ENCODE measurements around the gene AASDH. TPM values are rescaled to one million over a fixed set of nuclear protein-coding genes. Genes with fewer than 3 reads are reported as not detected.

Gene AASDH
- polyA plus RNA-seq, 1 of the 3 experiments (the other 2 are of a cell fraction), result 4.4 TPM

DNA sequence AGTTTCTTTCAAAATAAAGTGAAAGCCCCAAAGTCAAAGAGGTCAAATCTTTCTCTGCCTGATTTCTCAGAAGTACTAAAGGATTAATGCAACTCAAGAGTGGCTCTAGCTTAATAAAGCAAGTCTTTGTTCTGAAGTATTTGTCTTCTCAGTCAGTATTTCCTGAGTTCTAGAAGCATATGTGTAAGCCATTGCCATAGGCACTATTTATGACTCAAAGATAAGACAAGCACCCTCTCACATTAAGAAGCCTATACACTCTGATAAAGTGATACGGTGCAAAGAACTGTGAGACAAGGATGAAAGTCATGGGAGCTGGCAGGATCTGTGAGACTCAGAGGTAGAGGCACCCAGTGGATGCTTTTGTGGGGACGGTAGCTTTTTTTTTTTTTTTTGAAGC, 60.9 kb downstream of the AASDH start:
- H3K27ac ChIP-seq (ENCODE audit: low read depth in 2 of 2, low read length in 1 of 2), result no peak overlapping the region
- DNase-seq, result no peak
- H3F3A ChIP-seq (replicated peaks; ENCODE audit: insufficient read depth), result peaks cover 7% of the 10 kb centered on the region
- CTCF ChIA-PET, result no interaction called here
- no peak overlapping the region for H3K4me3 ChIP-seq (ENCODE audit: low read depth in 2 of 2, low read length in 1 of 2)
- no peak overlapping the region for H3K4me2 ChIP-seq
- TF ChIP-seq MEF2A (IDR thresholded peaks at IDR 0.05; ENCODE audit: borderline replicate concordance, low read depth) (no peak), MXI1 (IDR thresholded peaks at IDR 0.05; ENCODE audit: low read depth, low read length) (no peak), POLR2AphosphoS5 (IDR thresholded peaks at IDR 0.05; ENCODE audit: low read depth, low read length) (no peak), EZH2phosphoT487 (IDR thresholded peaks at IDR 0.05; ENCODE audit: borderline replicate concordance, low read depth) (no peak), ELF1 (IDR thresholded peaks at IDR 0.05) (no peak)
- TF ChIP-seq, protein P1, sequence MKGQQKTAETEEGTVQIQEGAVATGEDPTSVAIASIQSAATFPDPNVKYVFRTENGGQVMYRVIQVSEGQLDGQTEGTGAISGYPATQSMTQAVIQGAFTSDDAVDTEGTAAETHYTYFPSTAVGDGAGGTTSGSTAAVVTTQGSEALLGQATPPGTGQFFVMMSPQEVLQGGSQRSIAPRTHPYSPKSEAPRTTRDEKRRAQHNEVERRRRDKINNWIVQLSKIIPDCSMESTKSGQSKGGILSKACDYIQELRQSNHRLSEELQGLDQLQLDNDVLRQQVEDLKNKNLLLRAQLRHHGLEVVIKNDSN (IDR thresholded peaks at IDR 0.05; ENCODE audit: borderline replicate concordance, low read depth), result no peak
- TF ChIP-seq, protein P2, sequence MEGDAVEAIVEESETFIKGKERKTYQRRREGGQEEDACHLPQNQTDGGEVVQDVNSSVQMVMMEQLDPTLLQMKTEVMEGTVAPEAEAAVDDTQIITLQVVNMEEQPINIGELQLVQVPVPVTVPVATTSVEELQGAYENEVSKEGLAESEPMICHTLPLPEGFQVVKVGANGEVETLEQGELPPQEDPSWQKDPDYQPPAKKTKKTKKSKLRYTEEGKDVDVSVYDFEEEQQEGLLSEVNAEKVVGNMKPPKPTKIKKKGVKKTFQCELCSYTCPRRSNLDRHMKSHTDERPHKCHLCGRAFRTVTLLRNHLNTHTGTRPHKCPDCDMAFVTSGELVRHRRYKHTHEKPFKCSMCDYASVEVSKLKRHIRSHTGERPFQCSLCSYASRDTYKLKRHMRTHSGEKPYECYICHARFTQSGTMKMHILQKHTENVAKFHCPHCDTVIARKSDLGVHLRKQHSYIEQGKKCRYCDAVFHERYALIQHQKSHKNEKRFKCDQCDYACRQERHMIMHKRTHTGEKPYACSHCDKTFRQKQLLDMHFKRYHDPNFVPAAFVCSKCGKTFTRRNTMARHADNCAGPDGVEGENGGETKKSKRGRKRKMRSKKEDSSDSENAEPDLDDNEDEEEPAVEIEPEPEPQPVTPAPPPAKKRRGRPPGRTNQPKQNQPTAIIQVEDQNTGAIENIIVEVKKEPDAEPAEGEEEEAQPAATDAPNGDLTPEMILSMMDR (IDR thresholded peaks at IDR 0.05), result no peak
- no peaks in the 10 kb centered on the region for H3K27me3 ChIP-seq (ENCODE audit: insufficient read depth)
- POLR2A ChIA-PET, result no interaction called here
- peaks cover 0 to 37% of the 10 kb centered on the region in 2 experiments for H3K36me3 ChIP-seq (replicated peaks in 1 of 2; ENCODE audit: control insufficient read depth in 1 of 2, insufficient read depth in 2 of 2, low read length in 1 of 2)
- WGBS (ENCODE audit: low lambda C conversion rate), result 88% methylated on average over 2 of the region's 2 CpGs
- no peaks in the 10 kb centered on the region for H3K9me2 ChIP-seq
- H3K9ac ChIP-seq, result no peak overlapping the region
- no peaks in the 10 kb centered on the region for H3K9me3 ChIP-seq
- no peaks in the 10 kb centered on the region for H4K20me1 ChIP-seq (ENCODE audit: insufficient read depth)
- no peak overlapping the region for H2AFZ ChIP-seq (ENCODE audit: low read depth)
- no peaks in the 10 kb centered on the region for H3K4me1 ChIP-seq (ENCODE audit: control insufficient read depth in 1 of 2, insufficient read depth in 2 of 2, low read depth in 1 of 2, low read length in 1 of 2)
- no peaks in the 10 kb centered on the region for H3K79me2 ChIP-seq (ENCODE audit: insufficient read depth)

DNA sequence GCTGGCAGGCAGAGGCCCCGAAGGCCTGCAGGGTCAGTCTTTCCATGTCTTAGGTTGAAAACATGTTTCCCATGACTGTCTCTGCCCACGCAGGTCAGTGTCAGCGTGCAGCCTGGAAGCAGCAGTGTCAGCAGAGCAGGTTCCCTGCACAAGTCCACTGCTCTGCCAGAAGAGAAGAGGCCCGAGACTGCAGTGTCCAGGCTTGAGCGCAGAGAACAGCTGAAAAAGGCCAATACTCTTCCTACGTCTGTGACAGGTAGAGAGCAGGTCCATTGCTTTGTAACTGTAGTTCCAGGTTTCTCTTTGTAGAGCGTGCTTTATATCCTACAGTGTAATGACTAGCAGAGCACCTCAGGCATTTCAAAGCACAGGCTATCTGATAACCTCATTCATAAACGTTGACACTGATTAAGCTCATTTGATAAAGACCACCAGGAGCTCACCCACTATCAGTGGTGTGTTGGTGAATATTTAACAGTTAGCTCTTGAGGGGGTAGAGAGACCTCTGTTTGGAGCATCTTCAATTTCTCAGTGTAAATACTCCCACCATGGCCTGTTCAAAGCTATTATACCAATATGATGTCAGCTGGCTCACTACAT, 63.2 kb downstream of the AASDH start:
- CTCF ChIA-PET, result no interaction called here
- H3K9me3 ChIP-seq, result no peaks in the 10 kb centered on the region
- no peaks in the 10 kb centered on the region for H3K9me2 ChIP-seq
- no peak overlapping the region for H3K4me3 ChIP-seq (ENCODE audit: low read depth in 2 of 2, low read length in 1 of 2)
- H3K9ac ChIP-seq, result no peak overlapping the region
- DNase-seq, result no peak
- no peaks in the 10 kb centered on the region for H3K27me3 ChIP-seq (ENCODE audit: insufficient read depth)
- H3K4me1 ChIP-seq (ENCODE audit: control insufficient read depth in 1 of 2, insufficient read depth in 2 of 2, low read depth in 1 of 2, low read length in 1 of 2), result no peaks in the 10 kb centered on the region
- H3K4me2 ChIP-seq, result no peak overlapping the region
- H3K36me3 ChIP-seq (replicated peaks in 1 of 2; ENCODE audit: control insufficient read depth in 1 of 2, insufficient read depth in 2 of 2, low read length in 1 of 2), result peaks cover 0 to 24% of the 10 kb centered on the region in 2 experiments
- WGBS (ENCODE audit: low lambda C conversion rate), result 75% methylated on average over 8 of the region's 8 CpGs
- H3K79me2 ChIP-seq (ENCODE audit: insufficient read depth), result no peaks in the 10 kb centered on the region
- H2AFZ ChIP-seq (ENCODE audit: low read depth), result no peak overlapping the region
- POLR2A ChIA-PET, result no interaction called here
- no peak overlapping the region; a peak in 1 of 4 replicates for H3K27ac ChIP-seq (ENCODE audit: low read depth in 2 of 2, low read length in 1 of 2)
- H4K20me1 ChIP-seq (ENCODE audit: insufficient read depth), result no peaks in the 10 kb centered on the region
- H3F3A ChIP-seq (replicated peaks; ENCODE audit: insufficient read depth), result no peaks in the 10 kb centered on the region
- TF ChIP-seq EP300 (IDR thresholded peaks at IDR 0.05; ENCODE audit: borderline replicate concordance in 1 of 2, low read depth in 1 of 2, low read length in 1 of 2), result no peak
- no peak for TF ChIP-seq GABPA (IDR thresholded peaks at IDR 0.05; ENCODE audit: low read depth)
- no peak for TF ChIP-seq RCOR1 (IDR thresholded peaks at IDR 0.05; ENCODE audit: low read length)
- no peak for TF ChIP-seq MXI1 (IDR thresholded peaks at IDR 0.05; ENCODE audit: low read depth, low read length)
- TF ChIP-seq, protein P3, sequence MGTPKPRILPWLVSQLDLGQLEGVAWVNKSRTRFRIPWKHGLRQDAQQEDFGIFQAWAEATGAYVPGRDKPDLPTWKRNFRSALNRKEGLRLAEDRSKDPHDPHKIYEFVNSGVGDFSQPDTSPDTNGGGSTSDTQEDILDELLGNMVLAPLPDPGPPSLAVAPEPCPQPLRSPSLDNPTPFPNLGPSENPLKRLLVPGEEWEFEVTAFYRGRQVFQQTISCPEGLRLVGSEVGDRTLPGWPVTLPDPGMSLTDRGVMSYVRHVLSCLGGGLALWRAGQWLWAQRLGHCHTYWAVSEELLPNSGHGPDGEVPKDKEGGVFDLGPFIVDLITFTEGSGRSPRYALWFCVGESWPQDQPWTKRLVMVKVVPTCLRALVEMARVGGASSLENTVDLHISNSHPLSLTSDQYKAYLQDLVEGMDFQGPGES (IDR thresholded peaks at IDR 0.05; ENCODE audit: low read depth, low read length), result no peak
- TF ChIP-seq, protein P4, sequence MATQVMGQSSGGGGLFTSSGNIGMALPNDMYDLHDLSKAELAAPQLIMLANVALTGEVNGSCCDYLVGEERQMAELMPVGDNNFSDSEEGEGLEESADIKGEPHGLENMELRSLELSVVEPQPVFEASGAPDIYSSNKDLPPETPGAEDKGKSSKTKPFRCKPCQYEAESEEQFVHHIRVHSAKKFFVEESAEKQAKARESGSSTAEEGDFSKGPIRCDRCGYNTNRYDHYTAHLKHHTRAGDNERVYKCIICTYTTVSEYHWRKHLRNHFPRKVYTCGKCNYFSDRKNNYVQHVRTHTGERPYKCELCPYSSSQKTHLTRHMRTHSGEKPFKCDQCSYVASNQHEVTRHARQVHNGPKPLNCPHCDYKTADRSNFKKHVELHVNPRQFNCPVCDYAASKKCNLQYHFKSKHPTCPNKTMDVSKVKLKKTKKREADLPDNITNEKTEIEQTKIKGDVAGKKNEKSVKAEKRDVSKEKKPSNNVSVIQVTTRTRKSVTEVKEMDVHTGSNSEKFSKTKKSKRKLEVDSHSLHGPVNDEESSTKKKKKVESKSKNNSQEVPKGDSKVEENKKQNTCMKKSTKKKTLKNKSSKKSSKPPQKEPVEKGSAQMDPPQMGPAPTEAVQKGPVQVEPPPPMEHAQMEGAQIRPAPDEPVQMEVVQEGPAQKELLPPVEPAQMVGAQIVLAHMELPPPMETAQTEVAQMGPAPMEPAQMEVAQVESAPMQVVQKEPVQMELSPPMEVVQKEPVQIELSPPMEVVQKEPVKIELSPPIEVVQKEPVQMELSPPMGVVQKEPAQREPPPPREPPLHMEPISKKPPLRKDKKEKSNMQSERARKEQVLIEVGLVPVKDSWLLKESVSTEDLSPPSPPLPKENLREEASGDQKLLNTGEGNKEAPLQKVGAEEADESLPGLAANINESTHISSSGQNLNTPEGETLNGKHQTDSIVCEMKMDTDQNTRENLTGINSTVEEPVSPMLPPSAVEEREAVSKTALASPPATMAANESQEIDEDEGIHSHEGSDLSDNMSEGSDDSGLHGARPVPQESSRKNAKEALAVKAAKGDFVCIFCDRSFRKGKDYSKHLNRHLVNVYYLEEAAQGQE (IDR thresholded peaks at IDR 0.05; ENCODE audit: low read depth, low read length), result no peak
- TF ChIP-seq, protein P2 (IDR thresholded peaks at IDR 0.05), result no peak
- TF ChIP-seq, protein P5, sequence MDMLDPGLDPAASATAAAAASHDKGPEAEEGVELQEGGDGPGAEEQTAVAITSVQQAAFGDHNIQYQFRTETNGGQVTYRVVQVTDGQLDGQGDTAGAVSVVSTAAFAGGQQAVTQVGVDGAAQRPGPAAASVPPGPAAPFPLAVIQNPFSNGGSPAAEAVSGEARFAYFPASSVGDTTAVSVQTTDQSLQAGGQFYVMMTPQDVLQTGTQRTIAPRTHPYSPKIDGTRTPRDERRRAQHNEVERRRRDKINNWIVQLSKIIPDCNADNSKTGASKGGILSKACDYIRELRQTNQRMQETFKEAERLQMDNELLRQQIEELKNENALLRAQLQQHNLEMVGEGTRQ (IDR thresholded peaks at IDR 0.05; ENCODE audit: borderline replicate concordance, low read depth, low read length), result no peak
- no peak for TF ChIP-seq CHD2 (IDR thresholded peaks at IDR 0.05; ENCODE audit: low read length, partially characterized antibody)
- no peak for TF ChIP-seq NFIC (IDR thresholded peaks at IDR 0.05; ENCODE audit: borderline replicate concordance)
- TF ChIP-seq EZH2phosphoT487 (IDR thresholded peaks at IDR 0.05; ENCODE audit: borderline replicate concordance, low read depth), result no peak
